ENCODE data around the gene SPO11.

Gene SPO11

GRCh38 chr20:57329608-57330221 lies at the start of gene SPO11:
Gene SPO11 (plus strand): TSS chr20:57329803. CDS start chr20:57329868, 65 bp downstream.
- no peak for DNase-seq

- DNase-seq, result no peak
Measured at GRCh38 chr20:57280221-57280620, 49.4 kb upstream of the SPO11 start.

GRCh38 chr20:57281900-57282299 lies 47.7 kb upstream of the SPO11 start:
- no peak for DNase-seq

GRCh38 chr20:57282670-57283361 lies 46.8 kb upstream of the SPO11 start:
- DNase-seq, result no peak

- DNase-seq, result no peak
Measured at GRCh38 chr20:57283860-57284259, 45.7 kb upstream of the SPO11 start.

GRCh38 chr20:57287007-57287880 lies 42.4 kb upstream of the SPO11 start:
- DNase-seq, result no peak

GRCh38 chr20:57287901-57288300 lies 41.7 kb upstream of the SPO11 start:
- no peak for DNase-seq

GRCh38 chr20:57288651-57289277 lies 40.8 kb upstream of the SPO11 start:
- DNase-seq, result no peak

GRCh38 chr20:57289391-57290177 lies 40.0 kb upstream of the SPO11 start:
- no peak for DNase-seq

- DNase-seq, result no peak
Measured at GRCh38 chr20:57290178-57290484, 39.5 kb upstream of the SPO11 start.

GRCh38 chr20:57291003-57291402 lies 38.6 kb upstream of the SPO11 start:
- no peak for DNase-seq

GRCh38 chr20:57291694-57292093 lies 37.9 kb upstream of the SPO11 start:
- DNase-seq, result no peak

GRCh38 chr20:57292611-57293010 lies 37.0 kb upstream of the SPO11 start:
- no peak for DNase-seq

- DNase-seq, result no peak
Measured at GRCh38 chr20:57293995-57294394, 35.6 kb upstream of the SPO11 start.

GRCh38 chr20:57294550-57294949 lies 35.1 kb upstream of the SPO11 start:
- DNase-seq, result no peak

- no peak for DNase-seq
Measured at GRCh38 chr20:57298457-57298856, 31.1 kb upstream of the SPO11 start.

- DNase-seq, result no peak
Measured at GRCh38 chr20:57301026-57301425, 28.6 kb upstream of the SPO11 start.

GRCh38 chr20:57306747-57307146 lies 22.9 kb upstream of the SPO11 start:
- no peak for DNase-seq

- no peak for DNase-seq
Measured at GRCh38 chr20:57308451-57309271, 20.9 kb upstream of the SPO11 start.

- DNase-seq, result no peak
Measured at GRCh38 chr20:57309544-57310115, 20.0 kb upstream of the SPO11 start.

GRCh38 chr20:57310821-57311514 lies 18.6 kb upstream of the SPO11 start:
- DNase-seq, result no peak
